Measurements from ENCODE around the gene SEMA3A.

The SEMA3A gene

DNA sequence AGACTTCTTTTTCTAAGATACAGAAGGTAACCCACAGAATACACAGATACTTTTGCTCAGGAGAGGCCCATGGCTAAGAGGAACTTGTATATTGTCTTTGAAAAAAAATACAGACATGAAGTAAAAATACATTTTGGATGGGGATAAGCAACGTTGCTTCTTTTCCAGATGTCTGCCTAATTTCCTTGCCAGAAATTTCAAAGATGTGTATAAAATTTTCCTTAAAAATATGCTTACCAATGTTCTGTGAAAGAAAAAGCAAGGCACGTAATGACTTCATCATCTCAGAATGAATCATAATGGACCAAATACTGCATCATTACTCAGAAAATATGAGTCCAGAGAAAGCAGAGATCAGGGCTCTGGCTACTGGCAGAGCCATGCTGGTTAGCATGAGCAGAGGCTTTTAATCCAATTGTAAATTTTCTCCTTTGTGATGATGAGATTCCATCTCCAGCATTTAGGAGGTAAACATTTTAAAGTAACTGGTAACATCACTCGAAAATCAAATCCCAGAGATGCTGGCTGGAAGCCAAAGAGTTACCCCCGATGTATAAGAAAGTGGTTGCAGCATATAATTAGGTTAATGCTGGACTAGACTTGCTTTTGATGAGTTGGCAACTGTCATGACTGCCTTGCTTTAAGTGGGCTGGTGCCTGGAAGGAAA is 272.5 kb downstream of the SEMA3A start:
- DNase-seq (ENCODE audit: low spot score): no peak

DNA sequence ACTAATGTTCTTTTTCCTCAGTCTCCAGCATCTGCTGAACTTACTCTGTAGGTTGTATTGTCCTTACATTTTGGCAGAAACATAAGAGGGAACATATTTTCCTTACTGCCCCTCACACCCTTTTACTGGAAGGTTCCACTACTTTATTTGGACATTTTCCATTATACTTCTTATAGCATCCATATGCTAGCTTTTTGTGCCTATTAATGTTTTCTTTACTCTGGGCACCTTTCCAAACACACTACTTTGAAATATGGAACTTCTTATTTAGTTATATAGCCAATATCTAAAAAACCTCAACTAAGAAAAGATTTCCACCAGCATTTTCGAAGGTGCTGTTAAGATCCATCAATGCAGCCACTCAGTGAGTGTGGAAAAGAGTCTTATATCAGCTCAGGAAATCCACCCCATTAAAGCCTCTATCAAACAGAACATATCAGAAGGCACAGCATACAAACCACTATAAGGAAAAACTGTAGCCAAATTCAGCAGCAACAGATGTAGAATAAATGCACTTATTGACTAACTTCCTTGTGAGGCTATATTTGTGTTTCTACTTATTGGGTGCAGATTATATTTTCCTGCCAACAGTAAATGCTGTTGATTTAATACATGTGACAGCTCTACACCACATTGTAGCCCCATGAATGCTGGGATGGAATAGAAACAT is 273.2 kb downstream of the SEMA3A start:
- DNase-seq (ENCODE audit: low spot score): no peak

GRCh38 chr7:83918142-83918541 is 276.4 kb downstream of the SEMA3A start:
- DNase-seq (ENCODE audit: low spot score): no peak

DNA sequence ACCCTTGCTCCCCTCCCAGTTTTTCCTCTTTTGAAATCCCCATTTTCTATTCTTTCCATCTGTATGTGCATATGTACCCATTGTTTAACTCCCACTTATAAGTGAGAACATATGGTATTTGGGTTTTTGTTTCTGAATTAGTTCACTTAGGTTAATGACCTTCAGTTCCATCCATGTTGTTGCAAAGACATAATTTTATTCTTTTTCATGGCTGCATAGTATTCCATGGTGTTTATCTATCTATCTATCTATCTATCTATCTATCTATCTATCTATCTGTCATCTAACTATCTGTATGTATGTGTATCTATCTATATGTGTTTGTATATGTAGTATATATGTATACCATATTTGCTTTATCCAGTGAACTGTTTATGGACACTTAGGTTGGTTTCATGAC is 281.4 kb downstream of the SEMA3A start:
- DNase-seq (ENCODE audit: low spot score): no peak

DNA sequence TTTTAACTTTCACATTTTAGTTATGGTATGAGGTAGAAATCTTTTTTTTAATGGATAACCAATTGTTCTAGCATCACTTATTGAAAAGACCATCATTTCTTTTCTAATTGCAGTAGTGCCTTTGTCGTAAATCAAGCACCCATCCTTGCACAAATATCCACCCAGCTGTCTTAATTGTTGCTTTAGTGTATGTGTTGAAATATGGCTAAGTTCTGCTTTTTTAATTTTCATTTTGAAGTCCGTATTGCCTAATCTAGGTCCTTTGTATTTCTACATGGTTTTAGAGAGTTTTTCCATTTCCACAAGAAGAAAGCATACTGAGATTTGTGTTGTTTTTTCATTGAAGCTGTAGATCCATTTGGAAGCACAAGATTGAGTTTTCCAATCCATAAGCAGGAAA is 286.1 kb downstream of the SEMA3A start:
- no peak for DNase-seq (ENCODE audit: low spot score)

All from hematopoietic multipotent progenitor cell treated with erythropoietin and hydrocortisone succinate and interleukin-3 and kit ligand, for 15 days (in vitro differentiated cells).